ENCODE measurements around the gene TEAD4.

The TEAD4 gene

GRCh38 chr12:3038166-3038565 lies 79.0 kb downstream of the TEAD4 start:
- TF ChIP-seq, protein P1, sequence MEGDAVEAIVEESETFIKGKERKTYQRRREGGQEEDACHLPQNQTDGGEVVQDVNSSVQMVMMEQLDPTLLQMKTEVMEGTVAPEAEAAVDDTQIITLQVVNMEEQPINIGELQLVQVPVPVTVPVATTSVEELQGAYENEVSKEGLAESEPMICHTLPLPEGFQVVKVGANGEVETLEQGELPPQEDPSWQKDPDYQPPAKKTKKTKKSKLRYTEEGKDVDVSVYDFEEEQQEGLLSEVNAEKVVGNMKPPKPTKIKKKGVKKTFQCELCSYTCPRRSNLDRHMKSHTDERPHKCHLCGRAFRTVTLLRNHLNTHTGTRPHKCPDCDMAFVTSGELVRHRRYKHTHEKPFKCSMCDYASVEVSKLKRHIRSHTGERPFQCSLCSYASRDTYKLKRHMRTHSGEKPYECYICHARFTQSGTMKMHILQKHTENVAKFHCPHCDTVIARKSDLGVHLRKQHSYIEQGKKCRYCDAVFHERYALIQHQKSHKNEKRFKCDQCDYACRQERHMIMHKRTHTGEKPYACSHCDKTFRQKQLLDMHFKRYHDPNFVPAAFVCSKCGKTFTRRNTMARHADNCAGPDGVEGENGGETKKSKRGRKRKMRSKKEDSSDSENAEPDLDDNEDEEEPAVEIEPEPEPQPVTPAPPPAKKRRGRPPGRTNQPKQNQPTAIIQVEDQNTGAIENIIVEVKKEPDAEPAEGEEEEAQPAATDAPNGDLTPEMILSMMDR (conservative IDR thresholded peaks at IDR 0.05; ENCODE audit: low read depth, low read length) = no peak

GRCh38 chr12:3038926-3039510 lies 79.8 kb downstream of the TEAD4 start:
- TF ChIP-seq, protein P1 (conservative IDR thresholded peaks at IDR 0.05; ENCODE audit: low read depth, low read length) = no peak
- no peak overlapping the region for H3K4me3 ChIP-seq (ENCODE audit: low read depth, low read length)
- DNase-seq (ENCODE audit: low read depth) = no peak

More at GRCh38 chr12:3038166-3038565, 79.0 kb downstream of the TEAD4 start:
- DNase-seq (ENCODE audit: low read depth) = no peak
- no peak overlapping the region for H3K4me3 ChIP-seq (ENCODE audit: low read depth, low read length)

- TF ChIP-seq, protein P1 (conservative IDR thresholded peaks at IDR 0.05; ENCODE audit: low read depth, low read length) = no peak
- no peak for DNase-seq (ENCODE audit: low read depth)
- H3K4me3 ChIP-seq (ENCODE audit: low read depth, low read length) = no peak overlapping the region
Measured at GRCh38 chr12:3040026-3040656, 80.9 kb downstream of the TEAD4 start.

- no peak for DNase-seq (ENCODE audit: low read depth)
- H3K4me3 ChIP-seq (ENCODE audit: low read depth, low read length) = no peak overlapping the region
- TF ChIP-seq, protein P1 (conservative IDR thresholded peaks at IDR 0.05; ENCODE audit: low read depth, low read length) = no peak
Measured at GRCh38 chr12:3040663-3041544, 81.7 kb downstream of the TEAD4 start.

- peak; percentile 88 for DNase-seq (ENCODE audit: low read depth)
- TF ChIP-seq, protein P1 (conservative IDR thresholded peaks at IDR 0.05; ENCODE audit: low read depth, low read length) = peak; percentile 84
- no peak overlapping the region for H3K4me3 ChIP-seq (ENCODE audit: low read depth, low read length)
Measured at GRCh38 chr12:3041558-3042164, 82.5 kb downstream of the TEAD4 start.

- no peak for DNase-seq (ENCODE audit: low read depth)
- H3K4me3 ChIP-seq (ENCODE audit: low read depth, low read length) = no peak overlapping the region
- TF ChIP-seq, protein P1 (conservative IDR thresholded peaks at IDR 0.05; ENCODE audit: low read depth, low read length) = no peak
Measured at GRCh38 chr12:3042394-3042793, 83.2 kb downstream of the TEAD4 start.

Measured in choroid plexus epithelial cell (primary cell).